Astrocyte of the hippocampus (primary cell): ENCODE data around the gene HRG.
"Not testable (repeated sequence)": the region's sequence is repeated elsewhere in the genome, so short reads cannot be mapped to it uniquely, and the experiment has no call there.

ENCODE experiments used
- DNase-seq: peaks from one replicate; pipeline ENCODE4 v3.0.0; 2011; ENCODE audit warnings: low read depth, low spot score

HRG gene

DNA sequence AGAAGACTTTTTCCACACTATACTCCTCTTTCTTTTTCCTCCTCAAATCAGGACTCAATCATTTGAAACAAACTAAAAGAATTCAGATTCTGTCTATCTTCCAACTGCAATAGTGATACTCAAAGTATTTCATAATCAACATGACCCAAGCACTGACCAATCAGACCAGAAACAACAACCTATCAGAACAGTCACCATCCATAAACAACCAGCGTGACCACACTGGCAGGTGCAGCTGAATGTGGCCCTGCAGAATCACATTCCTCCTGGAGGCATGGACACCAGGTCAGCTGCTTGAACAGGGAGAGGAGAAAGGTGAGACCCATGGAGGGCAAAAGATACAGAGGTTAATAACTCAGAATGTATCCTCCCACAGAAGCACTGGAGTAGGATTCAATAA lies 13.3 kb downstream of the HRG start:
- DNase-seq = no peak

DNA sequence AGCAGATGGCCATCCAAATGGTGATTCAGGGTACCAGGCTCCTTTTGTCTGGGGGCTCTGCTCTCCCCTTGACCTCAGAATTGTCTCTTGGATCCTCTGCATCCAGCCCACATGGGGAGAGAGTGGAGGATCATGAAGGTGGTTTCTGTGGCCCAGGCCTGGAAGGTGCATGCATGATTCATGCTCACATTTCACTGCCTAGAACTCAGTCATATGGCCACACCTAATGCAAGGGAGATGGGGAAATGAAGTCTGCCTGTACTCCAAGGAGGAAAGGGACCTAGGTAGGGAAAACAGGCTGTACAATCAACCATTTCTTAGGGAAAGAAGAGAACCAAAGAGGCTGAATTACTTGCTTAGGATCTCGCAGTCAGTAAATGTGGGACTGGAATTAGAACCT lies 15.1 kb downstream of the HRG start:
- DNase-seq = no peak

DNA sequence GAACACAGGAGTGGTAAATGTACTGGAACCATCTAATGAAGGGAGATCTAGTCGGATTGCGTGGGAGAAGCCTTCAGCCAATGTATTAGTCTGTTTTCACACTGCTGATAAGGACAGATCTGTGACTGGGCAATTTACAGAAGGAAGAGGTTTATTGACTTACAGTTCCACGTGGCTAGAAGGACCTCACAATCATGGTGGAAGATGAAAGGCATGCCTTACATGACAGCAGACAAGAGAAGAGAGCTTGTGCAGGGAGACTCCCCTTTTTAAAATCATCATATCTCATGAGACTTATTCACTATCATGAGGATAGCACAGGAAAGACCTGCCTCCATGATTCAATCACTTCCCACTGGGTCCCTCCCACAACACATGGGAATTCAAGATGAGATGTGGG lies 17.0 kb downstream of the HRG start:
- no peak for DNase-seq

DNA sequence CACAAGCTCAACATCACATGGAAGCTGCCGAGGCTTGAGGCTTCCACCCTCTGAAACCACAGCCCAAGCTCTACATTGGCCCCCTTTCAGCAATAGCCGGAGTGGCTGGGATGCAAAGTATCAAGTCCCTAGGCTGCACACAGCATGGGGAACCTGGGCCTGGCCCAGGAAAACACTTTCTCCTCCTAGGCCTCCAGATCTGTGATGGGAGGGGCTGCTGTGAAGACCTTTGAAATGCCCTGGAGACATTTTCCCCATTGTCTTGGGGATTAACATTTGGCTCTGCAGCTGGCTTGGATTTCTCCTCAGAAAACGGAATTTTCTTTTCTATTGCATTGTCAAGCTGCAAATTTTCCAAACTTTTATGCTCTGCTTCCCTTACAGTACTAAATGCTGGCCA lies 18.2 kb downstream of the HRG start:
- DNase-seq = no peak

DNA sequence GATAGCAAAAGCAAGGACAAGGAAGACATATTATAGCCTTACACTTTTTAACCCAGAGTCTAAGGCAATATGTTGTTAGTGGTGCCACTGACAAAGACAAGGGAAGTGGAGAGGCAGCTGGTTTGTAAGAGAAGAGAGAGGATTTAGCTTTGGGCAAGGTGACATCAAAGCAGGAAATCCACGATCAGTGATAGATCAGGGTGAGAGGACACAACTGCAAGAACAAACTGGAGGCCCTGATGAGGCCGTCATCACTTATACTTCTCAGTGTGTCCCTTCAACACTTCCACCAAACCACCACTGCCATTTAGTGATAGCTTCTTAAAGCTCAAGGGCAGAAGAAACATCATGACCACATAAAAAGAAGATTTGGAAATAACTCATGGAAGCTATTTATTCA lies 20.7 kb downstream of the HRG start:
- DNase-seq = not testable (repeated sequence)

DNA sequence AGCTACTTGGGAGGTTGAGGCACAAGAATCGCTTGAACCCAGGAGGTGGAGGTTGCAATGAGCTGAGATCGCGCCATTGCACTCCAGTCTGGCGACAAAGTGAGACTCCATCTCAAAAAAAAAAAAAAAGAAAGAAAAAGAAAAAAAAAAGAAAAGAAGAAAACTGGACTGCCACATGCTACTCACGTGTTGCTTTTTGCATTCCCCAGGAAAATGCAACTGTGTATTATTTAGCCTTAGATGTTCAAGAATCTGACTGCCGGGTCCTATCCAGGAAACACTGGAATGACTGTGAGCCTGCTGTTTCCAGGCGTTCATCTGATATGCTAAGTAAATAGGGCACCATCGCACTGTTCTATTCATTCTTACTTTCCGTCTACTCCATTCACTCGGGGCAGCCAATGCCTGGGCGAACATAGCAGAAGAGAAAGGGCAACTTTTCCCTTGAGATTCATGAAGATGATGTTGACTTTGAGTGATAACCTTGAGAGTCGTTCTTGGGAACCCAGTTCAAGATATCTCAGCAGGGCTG lies 21.4 kb downstream of the HRG start:
- DNase-seq = no peak

DNA sequence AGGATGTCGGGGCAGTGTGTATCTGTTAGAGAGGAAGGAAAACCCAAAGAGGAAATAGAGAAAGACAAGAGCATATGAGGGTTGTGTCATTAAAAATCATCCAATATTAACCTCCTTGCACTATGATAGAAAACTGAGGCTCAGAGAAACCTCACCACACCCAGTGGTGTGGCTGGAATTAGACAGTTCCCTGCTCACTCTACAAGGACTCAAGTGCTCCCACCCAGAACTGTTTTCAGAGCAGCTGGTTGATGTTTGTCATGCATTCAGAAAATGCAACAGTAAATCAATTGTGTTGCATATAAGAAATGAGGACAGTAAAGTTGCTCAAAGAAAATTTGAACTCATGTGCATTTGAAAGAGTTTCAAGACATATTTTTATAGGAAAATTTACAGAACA lies 24.5 kb downstream of the HRG start:
- not testable (repeated sequence) for DNase-seq

DNA sequence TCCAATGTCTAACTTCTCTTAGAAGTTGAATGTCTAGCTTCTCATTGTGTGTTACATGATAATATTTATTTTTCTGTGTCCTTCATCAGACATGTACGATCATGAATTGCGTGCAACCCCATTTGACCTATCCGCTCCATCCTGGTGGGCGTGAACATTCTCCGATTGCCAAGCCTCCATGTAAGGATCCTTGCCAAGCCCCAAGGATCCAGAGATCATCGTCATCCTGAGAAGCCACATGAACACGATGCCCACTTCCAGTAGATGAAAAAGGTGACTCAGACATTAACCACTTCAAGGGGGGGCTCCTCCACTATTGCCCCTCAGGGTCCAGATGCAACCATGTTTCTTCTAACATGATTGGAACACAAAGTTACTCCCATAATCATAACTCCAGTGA lies 25.9 kb downstream of the HRG start:
- DNase-seq = no peak

DNA sequence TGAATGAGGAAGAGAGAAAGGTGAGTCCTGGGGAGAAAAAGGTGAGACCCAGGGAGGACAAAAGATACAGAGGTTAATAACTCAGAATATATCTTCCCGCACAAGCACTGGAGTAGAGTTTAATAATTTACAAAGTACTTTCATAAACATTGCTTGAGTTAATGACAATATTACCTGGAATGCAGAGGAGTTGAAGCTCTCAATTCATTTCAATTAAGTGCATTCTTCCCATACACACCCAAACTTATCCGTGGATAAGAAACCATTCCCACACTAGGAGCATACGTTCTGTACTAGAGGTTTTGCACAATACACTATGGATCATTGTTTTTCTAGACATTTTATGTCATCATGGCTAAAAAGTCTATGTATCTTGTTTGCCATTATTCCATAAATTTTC lies 28.0 kb downstream of the HRG start:
- no peak for DNase-seq

DNA sequence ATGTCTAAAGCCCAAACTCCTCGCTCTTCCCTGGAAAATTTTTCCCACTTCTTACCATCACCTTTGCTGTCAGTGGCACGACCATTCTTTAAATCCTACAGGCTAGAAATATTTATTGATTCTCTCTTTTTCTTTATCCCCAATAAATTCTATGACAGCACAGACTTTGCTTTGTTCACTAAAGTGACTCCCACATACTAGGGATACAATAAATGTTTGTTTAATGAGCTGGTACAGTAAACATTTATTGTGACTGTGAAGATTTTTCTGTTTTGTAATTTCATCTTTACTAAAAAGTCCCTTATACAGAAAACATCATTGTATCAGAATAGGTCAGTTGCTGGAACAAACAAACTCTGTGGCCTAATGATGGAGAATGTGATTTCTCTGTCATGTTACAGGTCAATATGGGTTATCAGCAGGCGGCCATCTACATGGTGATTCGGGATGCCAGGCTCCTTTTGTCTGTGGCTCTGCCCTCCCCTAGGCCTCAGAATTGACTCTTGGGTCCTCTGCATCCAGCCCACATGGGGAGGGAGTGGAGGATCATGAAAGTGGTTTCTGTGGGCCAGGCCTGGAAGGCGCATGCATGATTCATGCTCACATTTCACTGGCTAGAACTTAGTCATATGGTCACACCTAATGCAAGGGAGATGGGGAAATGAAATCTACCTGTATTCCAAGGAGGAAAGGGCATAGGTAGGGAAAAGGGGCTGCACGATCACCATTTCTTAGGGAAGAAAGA lies 28.6 kb downstream of the HRG start:
- DNase-seq = no peak

DNA sequence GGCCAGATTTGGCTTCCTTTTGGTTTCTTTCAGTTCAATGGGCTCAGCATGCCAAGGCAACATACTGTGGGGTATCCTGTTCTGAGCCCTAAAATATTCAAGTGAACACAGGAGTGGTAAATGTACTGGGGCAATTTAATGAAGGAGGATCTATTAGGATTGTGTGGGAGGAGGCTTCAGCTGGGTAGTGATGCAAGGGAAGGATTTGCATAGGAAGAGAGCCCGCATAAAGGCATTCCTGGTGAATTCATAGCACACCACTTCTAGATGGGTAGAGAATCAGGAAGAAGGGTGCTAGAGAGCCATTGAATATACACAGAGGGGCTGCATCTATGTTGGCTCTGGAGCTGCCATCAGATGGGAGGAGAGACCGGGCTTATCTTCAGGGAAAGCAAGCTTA lies 30.7 kb downstream of the HRG start:
- DNase-seq = no peak

DNA sequence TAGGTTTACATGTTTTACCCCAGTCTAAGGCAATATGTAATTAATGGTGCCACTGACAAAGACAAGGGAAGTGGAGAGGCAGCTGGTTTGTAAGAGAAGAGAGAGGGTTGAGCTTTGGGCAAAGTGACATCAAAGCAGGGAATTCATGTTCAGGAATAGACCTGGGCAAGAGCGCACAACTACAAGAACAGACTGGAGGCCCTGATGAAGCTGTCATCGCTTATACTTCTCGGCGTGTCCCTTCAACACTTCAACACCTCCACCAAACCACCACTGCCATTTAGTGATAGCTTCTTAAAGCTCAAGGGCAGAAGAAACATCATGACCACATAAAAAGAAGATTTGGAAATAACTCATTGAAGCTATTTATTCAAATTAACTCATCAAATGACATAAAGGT lies 31.7 kb downstream of the HRG start:
- DNase-seq = no peak

DNA sequence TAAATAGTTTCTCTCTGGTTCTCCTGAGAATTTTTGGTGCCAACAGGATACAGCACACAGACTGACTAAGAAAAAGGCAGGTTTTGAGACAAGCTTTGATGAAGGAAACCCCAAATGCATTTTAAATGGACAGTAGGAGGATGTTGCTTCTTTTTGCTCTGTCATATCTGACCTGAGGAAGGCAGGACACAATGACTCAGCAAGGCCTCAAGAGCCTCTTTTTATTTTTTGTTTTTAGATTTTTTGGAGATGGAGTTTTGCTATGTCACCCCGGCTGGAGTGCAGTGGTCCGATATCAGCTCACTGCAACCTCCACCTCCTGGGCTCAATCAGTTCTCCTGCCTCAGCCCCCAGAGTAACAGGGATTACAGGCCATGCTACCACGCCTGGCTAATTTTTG lies 34.5 kb downstream of the HRG start:
- DNase-seq = no peak

DNA sequence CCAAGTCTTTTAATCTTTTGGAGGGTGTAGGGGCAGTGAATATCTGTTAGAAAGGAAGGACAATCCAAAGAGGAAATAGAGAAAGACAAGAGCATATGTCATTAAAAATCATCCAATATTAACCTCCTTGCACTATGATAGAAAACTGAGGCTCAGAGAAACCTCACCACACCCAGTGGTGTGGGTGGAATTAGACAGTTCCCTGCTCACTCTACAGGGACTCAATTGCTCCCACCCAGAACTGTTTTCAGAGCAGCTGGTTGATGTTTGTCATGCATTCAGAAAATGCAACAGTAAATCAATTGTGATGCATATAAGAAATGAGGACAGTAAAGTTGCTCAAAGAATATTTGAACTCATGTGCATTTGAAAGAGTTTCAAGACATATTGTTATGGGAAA lies 36.6 kb downstream of the HRG start:
- DNase-seq = not testable (repeated sequence)

DNA sequence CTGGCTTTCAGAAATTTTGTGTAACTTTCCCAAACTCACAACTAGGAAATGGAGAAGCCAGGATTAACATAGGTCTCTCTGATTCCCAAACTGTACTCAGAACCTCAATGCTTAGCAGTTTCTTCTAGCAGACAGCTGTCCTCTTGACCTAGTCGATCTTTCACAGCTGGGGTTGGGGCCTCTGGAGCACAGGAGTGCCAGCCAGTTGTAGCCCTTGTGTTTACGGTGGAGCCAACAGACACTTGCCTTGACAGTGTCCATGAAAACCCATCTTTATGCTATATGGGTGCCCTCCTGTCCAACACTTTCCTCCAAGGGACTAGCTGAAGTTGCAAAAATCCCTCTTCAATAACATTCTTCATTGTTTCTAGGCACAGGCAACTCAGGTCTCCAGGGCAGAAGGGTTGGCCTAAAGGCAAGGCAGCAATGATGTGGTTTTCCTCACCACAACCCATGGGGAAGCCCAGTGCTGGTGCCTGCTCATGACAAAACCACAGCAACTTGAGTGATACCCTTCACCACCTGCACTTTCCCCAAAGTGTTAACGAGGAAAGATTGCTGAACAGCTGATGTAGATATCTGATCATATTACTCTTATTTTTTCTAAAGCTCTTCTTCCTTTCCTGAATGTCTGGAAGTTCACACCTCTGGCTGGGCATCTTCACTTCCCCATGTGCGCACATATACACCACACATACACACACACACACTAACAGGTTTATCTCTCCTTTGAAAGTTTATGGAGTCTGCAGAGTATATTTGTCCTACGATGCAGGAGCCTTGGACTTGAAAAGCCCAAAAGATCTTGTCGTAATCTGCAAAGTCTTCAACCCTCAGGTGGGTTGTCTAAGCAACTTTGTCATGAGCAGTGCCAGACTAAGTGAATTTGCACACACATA lies 40.3 kb downstream of the HRG start:
- no peak for DNase-seq

DNA sequence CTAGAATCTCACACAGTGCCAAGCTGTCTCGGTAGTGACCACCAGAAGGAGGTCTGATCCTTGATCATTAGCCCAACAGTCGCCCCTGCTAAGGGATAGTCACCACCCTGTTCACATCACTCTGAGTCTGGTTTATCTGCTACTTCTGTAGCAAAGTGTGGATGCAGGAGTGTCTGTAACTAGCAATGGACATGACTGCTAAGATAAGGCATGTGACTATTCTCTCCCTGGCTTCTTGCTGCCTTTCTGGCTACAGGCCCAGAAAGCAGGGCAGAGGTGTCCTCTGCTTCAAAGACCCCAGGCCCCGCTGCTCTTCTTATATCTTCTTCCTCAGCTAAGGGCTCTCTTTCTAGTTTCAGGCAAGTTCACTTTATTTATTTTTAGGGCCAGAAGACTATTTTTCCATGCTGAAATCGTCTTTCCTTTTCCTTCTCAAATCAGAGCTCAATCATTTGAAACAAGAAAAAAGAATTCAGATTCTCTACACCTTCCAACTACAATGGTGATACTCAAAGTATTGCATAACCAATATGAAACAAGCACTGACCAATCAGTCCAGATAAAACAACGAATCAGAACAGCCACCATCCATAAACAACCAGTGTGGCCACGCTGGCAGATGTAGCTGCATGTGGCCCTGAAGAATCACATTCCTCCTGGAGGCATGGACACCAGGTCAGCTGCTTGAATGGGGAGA lies 43.3 kb downstream of the HRG start:
- DNase-seq = no peak

DNA sequence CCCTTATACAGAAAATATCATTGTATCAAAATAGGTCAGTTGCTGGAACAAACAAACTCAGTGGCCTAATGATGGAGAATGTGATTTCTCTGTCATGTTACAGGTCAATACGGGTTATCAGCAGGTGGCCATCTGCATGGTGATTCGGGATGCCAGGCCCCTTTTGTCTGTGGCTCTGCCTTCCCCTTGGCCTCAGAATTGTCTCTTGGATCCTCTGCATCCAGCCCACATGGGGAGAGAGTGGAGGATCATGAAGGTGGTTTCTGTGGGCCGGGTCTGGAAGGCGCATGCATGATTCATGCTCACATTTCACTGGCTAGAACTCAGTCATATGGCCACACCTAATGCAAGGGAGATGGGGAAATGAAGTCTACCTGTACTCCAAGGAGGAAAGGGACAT lies 44.9 kb downstream of the HRG start:
- DNase-seq = not testable (repeated sequence)

DNA sequence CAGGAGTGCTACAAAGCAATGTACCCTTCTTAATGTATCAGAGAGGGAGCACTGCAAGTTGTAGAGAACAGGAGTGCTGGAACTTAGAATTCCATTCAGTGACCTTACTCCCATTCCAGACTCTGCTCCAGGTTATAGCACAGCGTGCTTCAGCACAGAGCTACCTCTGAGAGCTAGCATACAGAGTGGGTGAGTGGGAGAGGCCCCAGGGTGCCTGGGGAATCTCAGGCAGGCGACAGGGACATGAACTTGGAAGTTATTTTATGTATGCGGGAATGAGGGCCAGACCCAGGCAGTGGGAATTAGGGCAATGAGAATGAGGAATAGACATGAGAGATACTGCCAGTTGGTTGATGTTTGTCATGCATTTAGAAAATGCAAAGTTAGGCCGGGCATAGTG lies 47.7 kb downstream of the HRG start:
- DNase-seq = no peak

DNA sequence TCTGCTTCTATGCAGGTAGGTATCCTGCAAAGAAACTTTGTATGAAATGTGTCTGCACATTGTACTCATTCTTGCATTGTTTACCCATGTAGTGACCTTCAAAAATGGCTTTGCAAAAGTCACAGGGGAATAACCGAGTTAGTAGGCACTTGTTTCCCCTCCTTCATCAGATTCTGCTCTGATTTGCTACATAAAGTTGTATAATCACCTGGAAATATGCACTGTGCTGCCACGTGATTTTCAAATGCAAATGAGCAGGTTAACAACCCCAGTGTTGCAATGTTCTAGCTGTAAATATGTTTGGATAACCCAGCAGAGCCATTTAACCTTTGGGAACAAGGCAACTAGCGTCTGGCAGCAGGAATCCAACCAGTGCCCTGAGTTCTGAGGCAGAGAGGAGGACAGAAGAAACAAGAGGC lies 51.2 kb downstream of the HRG start, which contains the start of gene KNG1:
KNG1 (plus strand) TSS at position 321 of the 419 bp plus-strand sequence. CDS start 184 bp downstream, outside the sequence.
- no peak for DNase-seq

DNA sequence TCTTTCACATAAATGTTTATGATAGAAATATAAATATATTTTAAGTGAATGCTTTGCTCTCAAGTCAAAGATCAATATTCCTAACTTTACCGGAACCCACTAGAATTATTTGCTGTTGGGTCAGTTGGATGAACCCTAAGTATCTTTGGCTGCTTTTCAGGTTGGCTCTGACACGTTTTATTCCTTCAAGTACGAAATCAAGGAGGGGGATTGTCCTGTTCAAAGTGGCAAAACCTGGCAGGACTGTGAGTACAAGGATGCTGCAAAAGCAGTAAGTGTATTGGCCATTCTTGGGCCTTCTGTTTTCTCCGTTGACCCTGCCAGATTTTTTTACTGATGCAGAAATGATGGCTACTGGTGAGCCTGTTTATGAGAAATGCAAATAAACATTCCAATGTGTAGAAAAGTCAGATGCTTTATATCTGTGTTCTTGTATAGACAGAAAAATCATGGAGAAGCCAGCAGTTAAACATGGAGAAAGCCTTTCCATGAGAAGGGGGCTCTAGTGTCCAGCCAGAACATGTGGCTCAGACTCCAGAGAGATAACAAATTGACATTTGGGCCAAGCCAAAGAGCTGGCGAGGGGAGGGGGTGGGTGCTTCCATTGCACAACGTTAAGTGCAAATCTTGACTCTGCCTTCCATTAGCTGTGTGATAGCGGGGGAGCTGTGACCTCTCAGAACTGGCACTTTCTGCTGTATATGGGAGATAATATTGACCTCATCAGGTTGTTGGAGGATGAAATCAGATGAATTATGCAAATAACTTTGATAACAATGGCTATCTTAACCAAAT lies 54.3 kb downstream of the HRG start:
- no peak for DNase-seq

DNA sequence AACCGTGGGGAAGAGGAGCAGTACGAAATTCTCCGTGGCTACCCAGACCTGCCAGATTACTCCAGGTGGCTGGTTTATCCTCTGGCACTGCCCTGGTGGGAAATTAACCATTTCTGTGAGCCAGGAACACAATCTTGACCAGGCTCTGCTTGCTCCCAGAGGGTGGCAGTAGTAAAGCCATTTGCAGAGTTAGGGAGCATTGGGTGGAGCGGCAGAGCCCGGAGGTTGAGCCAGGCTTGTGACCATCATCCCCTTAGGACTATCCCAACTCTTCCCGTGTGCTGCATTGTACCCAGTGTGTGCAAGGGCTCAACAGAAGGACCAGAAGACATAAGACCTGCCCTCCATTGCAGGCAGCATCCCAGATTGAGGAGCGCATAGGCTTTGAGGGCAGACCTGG lies 56.6 kb downstream of the HRG start:
- no peak for DNase-seq
